NK-92 treated with Interleukin-12 subunit alpha and Interleukin-12 subunit beta, amount 100 ng/mL, for 24 hours (cell line): Measurements from ENCODE around the gene SETD3.

Experiments
- DNase-seq: peaks from one replicate; lab custom pipeline; 2025; lab: John Stamatoyannopoulos, UW

Gene SETD3

GRCh38 chr14:99393059-99393655, 87.5 kb downstream of the SETD3 start:
- no peak for DNase-seq

- no peak for DNase-seq
Observed at GRCh38 chr14:99391671-99392070, 89.0 kb downstream of the SETD3 start.

- DNase-seq, result no peak
Observed at GRCh38 chr14:99389174-99389826, 91.4 kb downstream of the SETD3 start.

- DNase-seq, result no peak
Observed at GRCh38 chr14:99388286-99388685, 92.4 kb downstream of the SETD3 start.

- DNase-seq, result no peak
Observed at GRCh38 chr14:99387880-99388279, 92.8 kb downstream of the SETD3 start.

- no peak for DNase-seq
Observed at GRCh38 chr14:99384450-99385417, 95.9 kb downstream of the SETD3 start.

- DNase-seq, result no peak
Observed at GRCh38 chr14:99383472-99384449, 96.9 kb downstream of the SETD3 start.

- no peak for DNase-seq
Observed at GRCh38 chr14:99382781-99383471, 97.7 kb downstream of the SETD3 start.

GRCh38 chr14:99382071-99382470, 98.6 kb downstream of the SETD3 start:
- DNase-seq, result no peak

GRCh38 chr14:99381688-99382060, 99.0 kb downstream of the SETD3 start:
- no peak for DNase-seq

- DNase-seq, result no peak
Observed at GRCh38 chr14:99380991-99381687, 99.5 kb downstream of the SETD3 start.

GRCh38 chr14:99380402-99380801, 100.3 kb downstream of the SETD3 start:
- peak; percentile 10 for DNase-seq

- peak; percentile 9 for DNase-seq
Observed at GRCh38 chr14:99378782-99379214, 101.9 kb downstream of the SETD3 start.

GRCh38 chr14:99377951-99378350, 102.7 kb downstream of the SETD3 start:
- DNase-seq, result no peak

- DNase-seq, result no peak
Observed at GRCh38 chr14:99374964-99375363, 105.7 kb downstream of the SETD3 start.

GRCh38 chr14:99363616-99364290, 116.9 kb downstream of the SETD3 start:
- DNase-seq, result no peak

GRCh38 chr14:99363051-99363450, 117.6 kb downstream of the SETD3 start:
- DNase-seq, result no peak

- no peak for DNase-seq
Observed at GRCh38 chr14:99361596-99362215, 119.0 kb downstream of the SETD3 start.
